ENCODE measurements around the gene GOLGA6C.

GRCh38 chr15:75214293-75215096, 43.6 kb upstream of the GOLGA6C start:
- TF ChIP-seq CTCF (IDR thresholded peaks at IDR 0.05; ENCODE audit: low read length) (no peak), EZH2 (optimal IDR thresholded peaks at IDR 0.05; ENCODE audit: low read depth, low read length) (no peak), EZH2phosphoT487 (IDR thresholded peaks at IDR 0.05; ENCODE audit: low read length) (no peak)

Data from MM.1S (cell line).